Keratinocyte (primary cell): Measurements from ENCODE around the gene FAM90A1. TPM values are rescaled to one million over a fixed set of nuclear protein-coding genes. Genes with fewer than 3 reads are reported as not detected.
"Not testable (repeated sequence)": the region's sequence is repeated elsewhere in the genome, so short reads cannot be mapped to it uniquely, and the experiment has no call there.

Experiments used
- DNase-seq: peaks from one replicate; pipeline ENCODE4 v3.0.0-alpha.2; 2011; ENCODE audit warnings: low read depth, missing footprints, low spot score
- FAIRE-seq: peaks from 2 replicates; lab custom pipeline; 2011; peaks lifted over from hg19 to GRCh38; lab: Jason Lieb, UNC
- H2AFZ ChIP-seq: 2 replicates; pipeline ENCODE4 v1.6.0; 2012; ENCODE audit warnings: low read length, control low read depth, inconsistent platforms; ENCODE audit not compliant: control insufficient read depth
- H3K27ac ChIP-seq: 2 replicates; pipeline ENCODE4 v1.5.1; 2011; ENCODE audit warnings: low read length; ENCODE audit not compliant: control insufficient read depth, insufficient read depth
- H3K27me3 ChIP-seq: 3 replicates; pipeline ENCODE4 v1.6.0; 2011; ENCODE audit warnings: low read length; ENCODE audit not compliant: control insufficient read depth, insufficient read depth; ENCODE audit errors: extremely low read depth
- H3K36me3 ChIP-seq, 2 experiments: 2 replicates in 1 of 2; 3 replicates in 1 of 2; pipeline ENCODE4 v1.5.1; 2011; ENCODE audit warnings: low read length in 2 of 2, mild to moderate bottlenecking in 1 of 2; ENCODE audit not compliant: control insufficient read depth in 2 of 2, insufficient read depth in 2 of 2; ENCODE audit errors: extremely low read depth in 1 of 2
- H3K4me1 ChIP-seq: 3 replicates; pipeline ENCODE4 v1.5.1; 2011; ENCODE audit warnings: low read length; ENCODE audit not compliant: control insufficient read depth, insufficient read depth; ENCODE audit errors: extremely low read depth
- H3K4me2 ChIP-seq: 3 replicates; pipeline ENCODE4 v1.6.0; 2011; ENCODE audit warnings: low read depth, low read length; ENCODE audit not compliant: control insufficient read depth, insufficient read depth; ENCODE audit errors: extremely low read depth
- H3K4me3 ChIP-seq, 3 experiments: fragments of 200-600 bp in 1 of 3; sonication (generic) in 1 of 3; 2 replicates in 2 of 3; 3 replicates in 1 of 3; pipeline ENCODE4 v1.5.1; 2011 to 2016; ENCODE audit warnings: low read length in 3 of 3, mild to moderate bottlenecking in 3 of 3, control low read depth in 2 of 3, inconsistent platforms in 1 of 3, low read depth in 1 of 3, mixed read lengths in 1 of 3, mixed run types in 1 of 3, moderate library complexity in 1 of 3; ENCODE audit not compliant: control insufficient read depth in 2 of 3, insufficient read depth in 2 of 3; ENCODE audit errors: extremely low read depth in 1 of 3
- H3K79me2 ChIP-seq: 2 replicates; pipeline ENCODE4 v1.6.0; 2012; ENCODE audit warnings: low read length; ENCODE audit not compliant: control insufficient read depth, insufficient read depth
- H3K9ac ChIP-seq: 3 replicates; pipeline ENCODE4 v1.6.0; 2011; ENCODE audit warnings: low read length; ENCODE audit not compliant: control insufficient read depth, insufficient read depth; ENCODE audit errors: extremely low read depth
- H3K9me1 ChIP-seq: 3 replicates; pipeline ENCODE4 v1.6.0; 2011; ENCODE audit warnings: low read length; ENCODE audit not compliant: control insufficient read depth, insufficient read depth; ENCODE audit errors: extremely low read depth
- H3K9me3 ChIP-seq: 2 replicates; pipeline ENCODE4 v1.5.1; 2012; ENCODE audit warnings: low read depth, low read length; ENCODE audit not compliant: control insufficient read depth
- H4K20me1 ChIP-seq: 3 replicates; pipeline ENCODE4 v1.6.0; 2011; ENCODE audit warnings: low read length; ENCODE audit not compliant: control insufficient read depth, insufficient read depth; ENCODE audit errors: extremely low read depth
- dilution Hi-C: fragments of 300-500 bp; cut with MboI; formaldehyde crosslinking; loops from one replicate; pipeline ENCODE4 v1.7.0; 2020; ENCODE audit warnings: low sequenced_read_pairs; ENCODE audit not compliant: extremely low pct_ligation_motif_present
- polyA minus RNA-seq, 3 experiments: library from RNA; depleted of rRNA, polyadenylated mRNA; stranded (reverse); fragments of >200 nt; gene quantifications; 1 replicate in 1 of 3; 2 replicates in 1 of 3; 3 replicates in 1 of 3; pipeline ENCODE4 v1.2.3, GENCODE V29; 2011
- polyA plus RNA-seq, 5 experiments: library from polyadenylated mRNA; depleted of rRNA in 3 of 5; stranded (reverse) in 3 of 5; stranded (forward) in 1 of 5; unstranded in 1 of 5; fragments of >200 nt; gene quantifications; 1 replicate in 1 of 5; 2 replicates in 3 of 5; 3 replicates in 1 of 5; pipeline versions ENCODE4 v1.2.1 to v1.2.3, GENCODE V29; 2011 to 2012; ENCODE audit warnings: missing spikeins in 2 of 5, low read depth in 1 of 5, low replicate concordance in 1 of 5

Gene FAM90A1
- polyA plus RNA-seq, result 0.04 to 0.05 TPM in 2 of 3 replicates, not detected in the other
- not detected for polyA plus RNA-seq (2011; ENCODE audit: low read depth)
- polyA plus RNA-seq (2011; cell fraction: cytosol; rRNA removed), result not detected in 2 replicates
- 0.04 TPM in 1 of 2 replicates, not detected in the other for polyA plus RNA-seq (2011; cell fraction: nucleus; rRNA removed)
- not detected in 2 replicates for polyA plus RNA-seq (2012; ENCODE audit: low replicate concordance)
- not detected in 3 replicates for polyA minus RNA-seq
- not detected for polyA minus RNA-seq (2011; cell fraction: cytosol; rRNA and poly(A)+ RNA removed)
- not detected in 2 replicates for polyA minus RNA-seq (2011; cell fraction: nucleus; rRNA and poly(A)+ RNA removed)

- H3K27ac ChIP-seq, H4K20me1 ChIP-seq, dilution Hi-C loops, H3K9me1 ChIP-seq, FAIRE-seq, H3K36me3 ChIP-seq, H3K4me1 ChIP-seq, H3K9ac ChIP-seq, H3K79me2 ChIP-seq, DNase-seq, H3K27me3 ChIP-seq, H3K4me2 ChIP-seq, H3K9me3 ChIP-seq: not testable (repeated sequence)
- H3K4me3 ChIP-seq, result peak within 1 kb of the TSS in 1 of 3 experiments; percentile 36
- H2AFZ ChIP-seq, result peak within 1 kb of the TSS; percentile 15
Measured at GRCh38 chr12:8226992-8227731, at the start of gene FAM90A1. TSS of gene FAM90A1 (minus strand) at chr12:8227618. CDS start at chr12:8224832, 2,786 bp downstream.

GRCh38 chr12:8276397-8276796 is 49.0 kb upstream of the FAM90A1 start:
- not testable (repeated sequence) for FAIRE-seq, H3K9me1 ChIP-seq

GRCh38 chr12:8266706-8267105 is 39.3 kb upstream of the FAM90A1 start:
- DNase-seq, H3K4me1 ChIP-seq, dilution Hi-C loops, H3K27ac ChIP-seq, H3K36me3 ChIP-seq, H4K20me1 ChIP-seq, H3K4me3 ChIP-seq, H3K4me2 ChIP-seq, H3K9me1 ChIP-seq, H3K79me2 ChIP-seq, H2AFZ ChIP-seq, H3K9me3 ChIP-seq, FAIRE-seq, H3K9ac ChIP-seq, H3K27me3 ChIP-seq: not testable (repeated sequence)

More at GRCh38 chr12:8276397-8276796, 49.0 kb upstream of the FAM90A1 start:
- H3K4me1 ChIP-seq, H3K36me3 ChIP-seq, DNase-seq, H4K20me1 ChIP-seq, H3K79me2 ChIP-seq, H2AFZ ChIP-seq, H3K27ac ChIP-seq, dilution Hi-C loops, H3K27me3 ChIP-seq, H3K4me3 ChIP-seq, H3K4me2 ChIP-seq, H3K9me3 ChIP-seq, H3K9ac ChIP-seq: not testable (repeated sequence)

- not testable (repeated sequence) for FAIRE-seq
Measured at GRCh38 chr12:8264236-8264635, 36.8 kb upstream of the FAM90A1 start.

More at GRCh38 chr12:8264236-8264635, 36.8 kb upstream of the FAM90A1 start:
- H3K4me3 ChIP-seq, dilution Hi-C loops, H3K9me1 ChIP-seq, H3K27ac ChIP-seq, H3K36me3 ChIP-seq, H3K79me2 ChIP-seq, H3K4me1 ChIP-seq, DNase-seq, H4K20me1 ChIP-seq, H3K4me2 ChIP-seq, H3K9me3 ChIP-seq, H3K9ac ChIP-seq, H2AFZ ChIP-seq, H3K27me3 ChIP-seq: not testable (repeated sequence)
